Measurements from ENCODE around the gene CDC5L. TPM values are rescaled to one million over a fixed set of nuclear protein-coding genes. Genes with fewer than 3 reads are reported as not detected.

The CDC5L gene
- total and polyA plus RNA-seq, 2 experiments from 2014 or later: 27.0 to 32.5 TPM

DNA sequence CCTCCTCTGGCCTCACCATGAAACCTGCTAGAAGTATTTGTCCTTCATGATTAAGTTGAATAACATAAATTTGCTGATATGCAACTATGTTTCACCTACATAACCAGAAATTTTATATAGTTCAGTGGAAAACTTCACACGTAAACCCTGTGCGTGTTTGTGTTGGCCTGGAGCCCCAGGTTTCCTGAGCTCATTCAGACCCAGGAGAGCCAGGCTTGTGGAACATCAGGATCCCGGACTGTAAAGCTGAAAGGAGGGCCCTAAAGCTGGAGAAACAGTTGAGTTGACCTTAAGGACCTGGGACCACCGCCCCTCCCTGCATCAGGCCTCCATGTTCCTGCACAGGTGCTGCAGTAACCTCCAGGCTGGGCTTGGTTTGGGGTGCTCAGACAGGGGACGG lies 48.2 kb upstream of the CDC5L start:
- Histone ChIP-seq H3K27ac (ENCODE audit: low read depth) (no peak overlapping the region), H4K20me1 (replicated peaks; ENCODE audit: insufficient read depth) (no peaks in the 10 kb centered on the region), H3K4me1 (ENCODE audit: insufficient read depth) (peaks cover 18% of the 10 kb centered on the region; the same call in 1 of the 2 replicates), H3K9me2 (ENCODE audit: insufficient read depth) (0 out of 2 replicates have a peak, but pooled peaks cover 3% of the 10 kb centered on the region), H3K36me3 (ENCODE audit: insufficient read depth) (no peaks in the 10 kb centered on the region), H3K27me3 (ENCODE audit: insufficient read depth) (peaks cover 23% of the 10 kb centered on the region), H3K79me2 (replicated peaks; ENCODE audit: insufficient read depth) (no peaks in the 10 kb centered on the region), H3F3A (replicated peaks; ENCODE audit: low read depth) (no peaks in the 10 kb centered on the region), H3K4me3 (no peak overlapping the region), H3K4me2 (no peak overlapping the region), H2AFZ (no peak overlapping the region)
- Mint-ChIP-seq H3K4me1 (peaks cover 25% of the 10 kb centered on the region), H3K27me3 (ENCODE audit: insufficient read depth, low read depth, poor library complexity) (peaks cover 10% of the 10 kb centered on the region), H3K4me3 (no peak overlapping the region), H3K27ac (no peak overlapping the region), H3K9me3 (no peaks in the 10 kb centered on the region), H3K36me3 (ENCODE audit: low read depth) (no peaks in the 10 kb centered on the region)
- ATAC-seq (no peak), DNase-seq (ENCODE audit: low spot score) (no peak)
- TF ChIP-seq, protein P1, sequence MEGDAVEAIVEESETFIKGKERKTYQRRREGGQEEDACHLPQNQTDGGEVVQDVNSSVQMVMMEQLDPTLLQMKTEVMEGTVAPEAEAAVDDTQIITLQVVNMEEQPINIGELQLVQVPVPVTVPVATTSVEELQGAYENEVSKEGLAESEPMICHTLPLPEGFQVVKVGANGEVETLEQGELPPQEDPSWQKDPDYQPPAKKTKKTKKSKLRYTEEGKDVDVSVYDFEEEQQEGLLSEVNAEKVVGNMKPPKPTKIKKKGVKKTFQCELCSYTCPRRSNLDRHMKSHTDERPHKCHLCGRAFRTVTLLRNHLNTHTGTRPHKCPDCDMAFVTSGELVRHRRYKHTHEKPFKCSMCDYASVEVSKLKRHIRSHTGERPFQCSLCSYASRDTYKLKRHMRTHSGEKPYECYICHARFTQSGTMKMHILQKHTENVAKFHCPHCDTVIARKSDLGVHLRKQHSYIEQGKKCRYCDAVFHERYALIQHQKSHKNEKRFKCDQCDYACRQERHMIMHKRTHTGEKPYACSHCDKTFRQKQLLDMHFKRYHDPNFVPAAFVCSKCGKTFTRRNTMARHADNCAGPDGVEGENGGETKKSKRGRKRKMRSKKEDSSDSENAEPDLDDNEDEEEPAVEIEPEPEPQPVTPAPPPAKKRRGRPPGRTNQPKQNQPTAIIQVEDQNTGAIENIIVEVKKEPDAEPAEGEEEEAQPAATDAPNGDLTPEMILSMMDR (conservative IDR thresholded peaks at IDR 0.05; ENCODE audit: low read depth in 2 of 2): no peak
- TF ChIP-seq CREB1 (CRISPR knock-in tag; IDR thresholded peaks at IDR 0.05; ENCODE audit: low read depth) (no peak), NANOG (IDR thresholded peaks at IDR 0.05; ENCODE audit: borderline replicate concordance) (no peak), ZNF114 (CRISPR knock-in tag; IDR thresholded peaks at IDR 0.05) (no peak), STAT1 (IDR thresholded peaks at IDR 0.05; ENCODE audit: unreplicated experiment) (no peak), EZH2 (IDR thresholded peaks at IDR 0.05; ENCODE audit: low read depth, unreplicated experiment) (no peak)
- TF ChIP-seq, protein P2, sequence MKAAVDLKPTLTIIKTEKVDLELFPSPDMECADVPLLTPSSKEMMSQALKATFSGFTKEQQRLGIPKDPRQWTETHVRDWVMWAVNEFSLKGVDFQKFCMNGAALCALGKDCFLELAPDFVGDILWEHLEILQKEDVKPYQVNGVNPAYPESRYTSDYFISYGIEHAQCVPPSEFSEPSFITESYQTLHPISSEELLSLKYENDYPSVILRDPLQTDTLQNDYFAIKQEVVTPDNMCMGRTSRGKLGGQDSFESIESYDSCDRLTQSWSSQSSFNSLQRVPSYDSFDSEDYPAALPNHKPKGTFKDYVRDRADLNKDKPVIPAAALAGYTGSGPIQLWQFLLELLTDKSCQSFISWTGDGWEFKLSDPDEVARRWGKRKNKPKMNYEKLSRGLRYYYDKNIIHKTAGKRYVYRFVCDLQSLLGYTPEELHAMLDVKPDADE (IDR thresholded peaks at IDR 0.05): no peak
- TF ChIP-seq, protein P3, sequence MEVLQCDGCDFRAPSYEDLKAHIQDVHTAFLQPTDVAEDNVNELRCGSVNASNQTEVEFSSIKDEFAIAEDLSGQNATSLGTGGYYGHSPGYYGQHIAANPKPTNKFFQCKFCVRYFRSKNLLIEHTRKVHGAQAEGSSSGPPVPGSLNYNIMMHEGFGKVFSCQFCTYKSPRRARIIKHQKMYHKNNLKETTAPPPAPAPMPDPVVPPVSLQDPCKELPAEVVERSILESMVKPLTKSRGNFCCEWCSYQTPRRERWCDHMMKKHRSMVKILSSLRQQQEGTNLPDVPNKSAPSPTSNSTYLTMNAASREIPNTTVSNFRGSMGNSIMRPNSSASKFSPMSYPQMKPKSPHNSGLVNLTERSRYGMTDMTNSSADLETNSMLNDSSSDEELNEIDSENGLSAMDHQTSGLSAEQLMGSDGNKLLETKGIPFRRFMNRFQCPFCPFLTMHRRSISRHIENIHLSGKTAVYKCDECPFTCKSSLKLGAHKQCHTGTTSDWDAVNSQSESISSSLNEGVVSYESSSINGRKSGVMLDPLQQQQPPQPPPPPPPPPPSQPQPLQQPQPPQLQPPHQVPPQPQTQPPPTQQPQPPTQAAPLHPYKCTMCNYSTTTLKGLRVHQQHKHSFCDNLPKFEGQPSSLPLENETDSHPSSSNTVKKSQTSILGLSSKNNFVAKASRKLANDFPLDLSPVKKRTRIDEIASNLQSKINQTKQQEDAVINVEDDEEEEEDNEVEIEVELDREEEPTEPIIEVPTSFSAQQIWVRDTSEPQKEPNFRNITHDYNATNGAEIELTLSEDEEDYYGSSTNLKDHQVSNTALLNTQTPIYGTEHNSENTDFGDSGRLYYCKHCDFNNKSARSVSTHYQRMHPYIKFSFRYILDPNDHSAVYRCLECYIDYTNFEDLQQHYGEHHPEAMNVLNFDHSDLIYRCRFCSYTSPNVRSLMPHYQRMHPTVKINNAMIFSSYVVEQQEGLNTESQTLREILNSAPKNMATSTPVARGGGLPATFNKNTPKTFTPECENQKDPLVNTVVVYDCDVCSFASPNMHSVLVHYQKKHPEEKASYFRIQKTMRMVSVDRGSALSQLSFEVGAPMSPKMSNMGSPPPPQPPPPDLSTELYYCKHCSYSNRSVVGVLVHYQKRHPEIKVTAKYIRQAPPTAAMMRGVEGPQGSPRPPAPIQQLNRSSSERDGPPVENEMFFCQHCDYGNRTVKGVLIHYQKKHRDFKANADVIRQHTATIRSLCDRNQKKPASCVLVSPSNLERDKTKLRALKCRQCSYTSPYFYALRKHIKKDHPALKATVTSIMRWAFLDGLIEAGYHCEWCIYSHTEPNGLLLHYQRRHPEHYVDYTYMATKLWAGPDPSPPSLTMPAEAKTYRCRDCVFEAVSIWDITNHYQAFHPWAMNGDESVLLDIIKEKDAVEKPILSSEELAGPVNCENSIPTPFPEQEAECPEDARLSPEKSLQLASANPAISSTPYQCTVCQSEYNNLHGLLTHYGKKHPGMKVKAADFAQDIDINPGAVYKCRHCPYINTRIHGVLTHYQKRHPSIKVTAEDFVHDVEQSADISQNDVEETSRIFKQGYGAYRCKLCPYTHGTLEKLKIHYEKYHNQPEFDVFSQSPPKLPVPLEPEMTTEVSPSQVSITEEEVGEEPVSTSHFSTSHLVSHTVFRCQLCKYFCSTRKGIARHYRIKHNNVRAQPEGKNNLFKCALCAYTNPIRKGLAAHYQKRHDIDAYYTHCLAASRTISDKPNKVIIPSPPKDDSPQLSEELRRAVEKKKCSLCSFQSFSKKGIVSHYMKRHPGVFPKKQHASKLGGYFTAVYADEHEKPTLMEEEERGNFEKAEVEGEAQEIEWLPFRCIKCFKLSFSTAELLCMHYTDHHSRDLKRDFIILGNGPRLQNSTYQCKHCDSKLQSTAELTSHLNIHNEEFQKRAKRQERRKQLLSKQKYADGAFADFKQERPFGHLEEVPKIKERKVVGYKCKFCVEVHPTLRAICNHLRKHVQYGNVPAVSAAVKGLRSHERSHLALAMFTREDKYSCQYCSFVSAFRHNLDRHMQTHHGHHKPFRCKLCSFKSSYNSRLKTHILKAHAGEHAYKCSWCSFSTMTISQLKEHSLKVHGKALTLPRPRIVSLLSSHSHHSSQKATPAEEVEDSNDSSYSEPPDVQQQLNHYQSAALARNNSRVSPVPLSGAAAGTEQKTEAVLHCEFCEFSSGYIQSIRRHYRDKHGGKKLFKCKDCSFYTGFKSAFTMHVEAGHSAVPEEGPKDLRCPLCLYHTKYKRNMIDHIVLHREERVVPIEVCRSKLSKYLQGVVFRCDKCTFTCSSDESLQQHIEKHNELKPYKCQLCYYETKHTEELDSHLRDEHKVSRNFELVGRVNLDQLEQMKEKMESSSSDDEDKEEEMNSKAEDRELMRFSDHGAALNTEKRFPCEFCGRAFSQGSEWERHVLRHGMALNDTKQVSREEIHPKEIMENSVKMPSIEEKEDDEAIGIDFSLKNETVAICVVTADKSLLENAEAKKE (CRISPR knock-in tag; IDR thresholded peaks at IDR 0.05): no peak

Data from GM23338 (cell line).